H1 (cell line): ENCODE results near the gene NOP9. TPM values are rescaled to one million over a fixed set of nuclear protein-coding genes. Genes with fewer than 3 reads are reported as not detected.

Experiments
- CTCF ChIA-PET: fragments of 300-600 bp; sonication (Branson Sonifier 250); formaldehyde crosslinking; loops from one replicate; lab custom pipeline; 2021; ENCODE audit not compliant: partially characterized antibody; lab: Charles Lee
- POLR2A ChIA-PET: fragments of 300-600 bp; sonication (Branson Sonifier 250); formaldehyde crosslinking; loops from one replicate; lab custom pipeline; 2021; ENCODE audit warnings: inconsistent platforms; ENCODE audit not compliant: partially characterized antibody; lab: Charles Lee
- DNase-seq, 2 experiments: peaks; one replicate each; pipeline versions ENCODE4 v3.0.0 to v3.0.0-alpha.2; 2010 to 2022; ENCODE audit warnings: low spot score in 2 of 2, low read depth in 1 of 2, mixed read lengths in 1 of 2
- FAIRE-seq: peaks from 2 replicates; lab custom pipeline; 2011; peaks lifted over from hg19 to GRCh38; lab: Jason Lieb, UNC
- H2AFZ ChIP-seq: 2 replicates; pipeline ENCODE4 v1.8.1; 2012; ENCODE audit warnings: low read length, inconsistent platforms
- H2AK5ac ChIP-seq: 2 replicates; pipeline ENCODE4 v1.6.1; 2013; ENCODE audit warnings: low read depth, low read length
- H2BK120ac ChIP-seq: replicated peaks from 2 replicates; pipeline ENCODE3; 2013; ENCODE audit warnings: low read depth, low read length, inconsistent platforms
- H2BK12ac ChIP-seq: 2 replicates; pipeline ENCODE4 v1.6.1; 2013; ENCODE audit warnings: low read depth, low read length
- H2BK15ac ChIP-seq: 2 replicates; pipeline ENCODE4 v1.6.1; 2013; ENCODE audit warnings: low read length
- H2BK20ac ChIP-seq: 2 replicates; pipeline ENCODE4 v1.6.1; 2013; ENCODE audit warnings: low read length
- H2BK5ac ChIP-seq: 2 replicates; pipeline ENCODE4 v1.6.1; 2013; ENCODE audit warnings: low read depth, low read length
- H3K14ac ChIP-seq: 2 replicates; pipeline ENCODE4 v1.6.1; 2013; ENCODE audit warnings: inconsistent platforms; ENCODE audit not compliant: insufficient read length
- H3K18ac ChIP-seq: 2 replicates; pipeline ENCODE4 v1.6.1; 2013; ENCODE audit warnings: low read length; ENCODE audit errors: extremely low read depth
- H3K23ac ChIP-seq: 2 replicates; pipeline ENCODE4 v1.6.1; 2013; ENCODE audit warnings: inconsistent platforms; ENCODE audit not compliant: insufficient read length
- H3K23me2 ChIP-seq: 2 replicates; pipeline ENCODE4 v1.6.1; 2013; ENCODE audit warnings: low read depth, low read length
- H3K27ac ChIP-seq: 2 replicates; pipeline ENCODE4 v1.6.1; 2011; ENCODE audit warnings: low read depth, low read length, inconsistent platforms
- H3K27me3 ChIP-seq, 4 experiments: replicated peaks in 1 of 4; 1 replicate in 1 of 4; 2 replicates in 3 of 4; pipeline versions ENCODE4 v1.6.1 to v1.8.1; 2011 to 2013; ENCODE audit warnings: low read length in 3 of 4, mild to moderate bottlenecking in 3 of 4, inconsistent platforms in 2 of 4, mixed read lengths in 2 of 4, moderate library complexity in 1 of 4; ENCODE audit not compliant: control insufficient read depth in 3 of 4, insufficient read depth in 3 of 4; ENCODE audit errors: extremely low read depth in 1 of 4
- H3K36me3 ChIP-seq, 4 experiments: 2 replicates each; pipeline versions ENCODE4 v1.6.1 to v1.8.1; 2011 to 2013; ENCODE audit warnings: mild to moderate bottlenecking in 4 of 4, low read length in 3 of 4, moderate library complexity in 2 of 4, control low read depth in 1 of 4, inconsistent platforms in 1 of 4; ENCODE audit not compliant: insufficient read depth in 4 of 4, control insufficient read depth in 2 of 4
- H3K4ac ChIP-seq: replicated peaks from 2 replicates; pipeline ENCODE3; 2013; ENCODE audit warnings: low read length, low read depth, mixed read lengths, inconsistent platforms; ENCODE audit not compliant: insufficient read length
- H3K4me1 ChIP-seq, 4 experiments: replicated peaks in 1 of 4; 1 replicate in 1 of 4; 2 replicates in 3 of 4; pipeline versions ENCODE4 v1.6.1 to v1.8.1; 2011 to 2013; ENCODE audit warnings: low read length in 3 of 4, inconsistent platforms in 2 of 4, mixed read lengths in 1 of 4; ENCODE audit not compliant: insufficient read depth in 4 of 4, control insufficient read depth in 3 of 4
- H3K4me2 ChIP-seq, 2 experiments: 2 replicates each; pipeline versions ENCODE4 v1.6.1 to v1.8.1; 2011 to 2013; ENCODE audit warnings: low read depth in 2 of 2, low read length in 2 of 2, control low read depth in 1 of 2, inconsistent platforms in 1 of 2, mild to moderate bottlenecking in 1 of 2; ENCODE audit not compliant: insufficient read depth in 1 of 2
- H3K4me3 ChIP-seq, 4 experiments: fragments of 200-600, 300-600 bp in 1 of 4; sonication (generic), shearing (Covaris generic), sonication (Bioruptor Twin) in 1 of 4; 2 replicates each; pipeline versions ENCODE4 v1.5.1 to v1.8.1; 2011 to 2016; ENCODE audit warnings: low read length in 4 of 4, low read depth in 3 of 4, control low read depth in 2 of 4, inconsistent platforms in 2 of 4, mild to moderate bottlenecking in 2 of 4, mixed read lengths in 1 of 4, moderate library complexity in 1 of 4; ENCODE audit not compliant: insufficient read depth in 2 of 4; ENCODE audit errors: extremely low read depth in 1 of 4
- H3K56ac ChIP-seq: replicated peaks from 2 replicates; pipeline ENCODE3; 2013; ENCODE audit warnings: low read depth, mild to moderate bottlenecking, mixed read lengths, low read length, inconsistent platforms; ENCODE audit not compliant: insufficient read length
- H3K79me1 ChIP-seq: 2 replicates; pipeline ENCODE4 v1.6.1; 2013; ENCODE audit warnings: low read depth, low read length, control low read depth
- H3K79me2 ChIP-seq, 2 experiments: 2 replicates each; pipeline versions ENCODE4 v1.6.1 to v1.8.1; 2012 to 2013; ENCODE audit warnings: low read length in 2 of 2, mild to moderate bottlenecking in 2 of 2, inconsistent platforms in 1 of 2; ENCODE audit not compliant: insufficient read depth in 2 of 2, control insufficient read depth in 1 of 2
- H3K9ac ChIP-seq, 4 experiments: replicated peaks in 1 of 4; 1 replicate in 1 of 4; 2 replicates in 3 of 4; pipeline versions ENCODE4 v1.6.1 to v1.8.1; 2011 to 2013; ENCODE audit warnings: low read depth in 3 of 4, low read length in 3 of 4, control low read depth in 2 of 4, mild to moderate bottlenecking in 2 of 4, moderate library complexity in 2 of 4, inconsistent platforms in 1 of 4; ENCODE audit errors: extremely low read depth in 1 of 4
- H3K9me3 ChIP-seq, 2 experiments: 2 replicates each; pipeline versions ENCODE4 v1.6.1 to v1.8.1; 2012 to 2013; ENCODE audit warnings: mild to moderate bottlenecking in 2 of 2, moderate library complexity in 2 of 2, control low read depth in 1 of 2, inconsistent platforms in 1 of 2, low read depth in 1 of 2, low read length in 1 of 2, mixed read lengths in 1 of 2; ENCODE audit not compliant: insufficient read depth in 2 of 2
- H4K20me1 ChIP-seq, 2 experiments: replicated peaks in 1 of 2; 2 replicates each; pipeline versions ENCODE3 to v1.8.1; 2011 to 2013; ENCODE audit warnings: inconsistent platforms in 2 of 2, low read length in 2 of 2, mild to moderate bottlenecking in 1 of 2; ENCODE audit not compliant: insufficient read depth in 2 of 2, control insufficient read depth in 1 of 2
- H4K5ac ChIP-seq: 2 replicates; pipeline ENCODE4 v1.6.1; 2013; ENCODE audit warnings: low read length, low read depth, mixed read lengths, inconsistent platforms; ENCODE audit not compliant: insufficient read length
- H4K8ac ChIP-seq: 2 replicates; pipeline ENCODE4 v1.8.0; 2013; ENCODE audit warnings: mild to moderate bottlenecking, moderate library complexity, low read length, inconsistent platforms; ENCODE audit not compliant: insufficient read depth; ENCODE audit errors: extremely low read depth
- H4K91ac ChIP-seq: replicated peaks from 2 replicates; pipeline ENCODE3; 2013; ENCODE audit warnings: low read length, mixed read lengths, inconsistent platforms; ENCODE audit not compliant: insufficient read length
- BCL11A ChIP-seq, 2 experiments: IDR thresholded peaks; one replicate each; pipeline ENCODE4 v1.6.1; 2011; ENCODE audit warnings: low read depth in 2 of 2, low read length in 2 of 2, mild to moderate bottlenecking in 2 of 2
- CTBP2 ChIP-seq: IDR thresholded peaks from 2 replicates; pipeline ENCODE4 v1.7.0; 2011; ENCODE audit warnings: borderline replicate concordance, mild to moderate bottlenecking, moderate library complexity, mixed read lengths, low read length; ENCODE audit not compliant: insufficient read depth, insufficient read length
- NRF1 ChIP-seq: IDR thresholded peaks from 2 replicates; pipeline ENCODE4 v1.6.1; 2011; ENCODE audit warnings: mild to moderate bottlenecking, low read depth, low read length, improper control_type of control experiment
- TAF7 ChIP-seq: optimal IDR thresholded peaks from 2 replicates; pipeline ENCODE3; 2011; ENCODE audit warnings: low read depth, mild to moderate bottlenecking, inconsistent platforms, low read length, moderate library complexity, borderline replicate concordance
- WGBS, 2 experiments: shearing (Covaris generic) in 1 of 2; methylation state at CpG; one replicate each; pipeline versions ENCODE4 v1.1.6 to v1.1.7; 2013 to 2015; ENCODE audit warnings: low lambda C conversion rate in 2 of 2, mixed read lengths in 2 of 2, inconsistent platforms in 1 of 2, low coverage in 1 of 2, missing lambda C conversion rate in 1 of 2; ENCODE audit not compliant: insufficient replicate concordance in 2 of 2, insufficient coverage in 1 of 2, insufficient read length in 1 of 2; ENCODE audit errors: extremely low coverage in 1 of 2, missing lambda C conversion rate in 1 of 2; 5-methylcytosine and 5-hydroxymethylcytosine counted together
- polyA plus RNA-seq, 7 experiments: library from polyadenylated mRNA; depleted of rRNA in 3 of 7; stranded (reverse) in 5 of 7; unstranded in 2 of 7; fragments of >200 nt in 5 of 7; fragments of 200-250 nt in 2 of 7; gene quantifications; 1 replicate in 5 of 7; 2 replicates in 1 of 7; 4 replicates in 1 of 7; pipeline versions ENCODE4 v1.2.1 to v1.2.3, GENCODE V29; 2011 to 2013; ENCODE audit warnings: missing spikeins in 2 of 7, mixed read lengths in 2 of 7
- total RNA-seq: library from RNA; stranded (reverse); fragmentation: NEBNext Ultra II Directional; extraction: Animal tissue kit (Norgen Biotek cat#: 25700); gene quantifications from 2 replicates; pipeline ENCODE4 v1.2.1, GENCODE V29; 2021

The NOP9 gene
- total and polyA plus RNA-seq, 2 of the 8 experiments (the other 6 are each of a cell fraction or from before 2014, with no cell fraction given): 17.8 to 34.8 TPM

GRCh38 chr14:24292118-24292807 is 7.4 kb upstream of the NOP9 start:
- Histone ChIP-seq H3K9ac (no peak overlapping the region), H2BK20ac (no peak overlapping the region), H3K4me3 (no peak overlapping the region), H3K79me1 (no peaks in the 10 kb centered on the region), H2BK15ac (no peak overlapping the region), H4K91ac (no peak overlapping the region), H3K79me2 (no peaks in the 10 kb centered on the region), H3K18ac (no peak overlapping the region), H3K27me3 (no peaks in the 10 kb centered on the region), H4K8ac (no peak overlapping the region; the same call in 1 of the 2 replicates), H2BK120ac (no peak overlapping the region), H3K27ac (no peak overlapping the region), H3K23ac (no peak overlapping the region), H3K56ac (no peak overlapping the region), H3K9me3 (no peaks in the 10 kb centered on the region), H3K4me1 (no peaks in the 10 kb centered on the region), H2BK12ac (no peak overlapping the region), H3K14ac (no peak overlapping the region), H4K5ac (no peak overlapping the region), H2BK5ac (no peak overlapping the region), H3K23me2 (no peaks in the 10 kb centered on the region), H2AK5ac (no peak overlapping the region), H3K4ac (no peak overlapping the region), H4K20me1 (peaks cover 2 to 4% of the 10 kb centered on the region in 2 experiments), H3K36me3 (peaks cover 2 to 12% (median 7%) of the 10 kb centered on the region in 4 experiments; a peak in 4 of 8 replicates), H3K4me2 (no peak overlapping the region), H2AFZ (no peak overlapping the region)
- WGBS, 2 experiments: 79% methylated on average over 11 of the region's 11 CpGs; no CpG with 5 or more reads in 1 of the 2 experiments
- ChIA-PET POLR2A (interaction anchor here (1.0 to 2.1 kb wide), 9 partner anchors 9 to 49 kb away, joined by 3 to 13 read pairs (median 4); partner anchors contain the start of gene TINF2), CTCF (interaction anchor here (0.8 to 5.5 kb wide), 8 partner anchors 11 to 87 kb away, joined by 3 to 51 read pairs (median 20); partner anchors contain the start of genes CIDEB, RABGGTA, TINF2 and TSSK4)
- TF ChIP-seq TAF7 (no peak), NRF1 (no peak), CTBP2 (no peak), BCL11A (IDR thresholded peaks at IDR 0.05; ENCODE audit: low read depth in 2 of 2, low read length in 2 of 2) (no peak)
- no peak for FAIRE-seq
- no peak for DNase-seq
